Keratinocyte (primary cell): ENCODE measurements around the gene EFHD2.

Experiments used
- CTCF ChIP-seq, 3 experiments: IDR thresholded peaks in 1 of 3; conservative IDR thresholded peaks in 1 of 3; optimal IDR thresholded peaks in 1 of 3; 2 replicates in 2 of 3; 3 replicates in 1 of 3; pipeline versions ENCODE3 to v1.5.1; 2011; ENCODE audit warnings: low read length in 3 of 3, mild to moderate bottlenecking in 3 of 3, moderate library complexity in 2 of 3, control low read depth in 1 of 3, inconsistent platforms in 1 of 3; ENCODE audit not compliant: insufficient read depth in 2 of 3; ENCODE audit errors: extremely low read depth in 1 of 3
- EZH2 ChIP-seq: IDR thresholded peaks from one replicate; pipeline ENCODE4 v1.6.1; 2012; ENCODE audit warnings: inconsistent platforms, mild to moderate bottlenecking, low read length, moderate library complexity

- TF ChIP-seq CTCF (optimal IDR thresholded peaks at IDR 0.05 in 1 of 3, IDR thresholded peaks at IDR 0.05 in 1 of 3, conservative IDR thresholded peaks at IDR 0.05 in 1 of 3; ENCODE audit: extremely low read depth in 1 of 3, insufficient read depth in 2 of 3, low read length in 3 of 3) (no peak), EZH2 (no peak)
Measured at GRCh38 chr1:15399710-15400109, 10.0 kb upstream of the EFHD2 start.
